Heart left ventricle (tissue), 13 donors: ENCODE measurements around the gene SCAMP4.

Experiments
- CTCF ChIP-seq, 12 donors: fragments of 200-600 bp; sonication (generic) in 4 of 12; IDR thresholded peaks; one replicate each; pipeline versions ENCODE4 v1.5.0 to v1.8.0; 2018 to 2022; ENCODE audit warnings: antibody characterized with exemption in 12 of 12, mild to moderate bottlenecking in 5 of 12
- POLR2A ChIP-seq, 2 donors: fragments of 450-650 bp; IDR thresholded peaks; one replicate each; pipeline ENCODE4 v1.6.1; 2017; ENCODE audit warnings: antibody characterized with exemption in 2 of 2, mild to moderate bottlenecking in 2 of 2, moderate library complexity in 2 of 2
- donor health status: ischemic (EF 13 %, LVEDD 7.1; RV severe dilation, severe dysfunction).
- donor health status: DM: no; HTN: yes; CAD: no.
- donor health status: DM: no; HTN: no; CAD: no.
- donor health status: ischemic (EF 25% LVEDD 6.9; RV normal size, moderate dysfunction).
- donor health status: ischemic (EF 25% LVEDD 5.7; RV mildly dilated, moderate dysfunction).
- donor health status: ischemic (EF 35%, LVEDD 5.7; RV mildly dilated, moderate dysfunction).
- donor health status: nonischemic (EF 11% LVEDD 7.7; RV severe dilation, severe dysfunction).
- donor health status: DM: yes; HTN: yes; CAD: no.
- donor health status: PGD.
- donor health status: ischemic (EF 29% LVEDD 5.4; RV normal size, mild dysfunction).
- donor health status: nonischemic (EF 23%, LVEDD 6.1; RV moderate dilation, normal function).

- no peak for TF ChIP-seq CTCF (IDR thresholded peaks at IDR 0.05)
- TF ChIP-seq POLR2A (IDR thresholded peaks at IDR 0.05): no peak
These were observed 2.3 kb upstream of the SCAMP4 start for GRCh38 chr19:1902923-1903322.
